Hepatocyte (in vitro differentiated cells): ENCODE results near the gene COMT. TPM values are rescaled to one million over a fixed set of nuclear protein-coding genes. Genes with fewer than 3 reads are reported as not detected.

Experiments
- DNase-seq: peaks from one replicate; pipeline ENCODE4 v3.0.0-alpha.2; 2016; ENCODE audit warnings: low spot score
- H2AFZ ChIP-seq: fragments of 200-600 bp; sonication (generic); 2 replicates; pipeline ENCODE4 v1.6.0; 2016; ENCODE audit warnings: antibody characterized with exemption, mild to moderate bottlenecking
- H3K27ac ChIP-seq: fragments of 200-600 bp; sonication (generic); 2 replicates; pipeline ENCODE4 v1.5.1; 2016; ENCODE audit warnings: mild to moderate bottlenecking
- H3K27me3 ChIP-seq: fragments of 200-600 bp; sonication (generic); 2 replicates; pipeline ENCODE4 v1.6.1; 2016
- H3K36me3 ChIP-seq: fragments of 200-600 bp; sonication (generic); replicated peaks from 2 replicates; pipeline ENCODE4 v1.5.1; 2016; ENCODE audit warnings: low read depth; ENCODE audit not compliant: insufficient read depth
- H3K4me1 ChIP-seq: fragments of 200-600 bp; sonication (generic); 2 replicates; pipeline ENCODE4 v1.5.1; 2016; ENCODE audit warnings: mild to moderate bottlenecking, moderate library complexity; ENCODE audit not compliant: insufficient read depth
- H3K4me2 ChIP-seq: fragments of 200-600 bp; sonication (generic); 2 replicates; pipeline ENCODE4 v1.6.0; 2016
- H3K4me3 ChIP-seq: fragments of 200-600 bp; sonication (generic); 2 replicates; pipeline ENCODE4 v1.5.1; 2016; ENCODE audit warnings: mild to moderate bottlenecking
- H3K79me2 ChIP-seq: fragments of 200-600 bp; sonication (generic); 2 replicates; pipeline ENCODE4 v1.6.0; 2017; ENCODE audit warnings: mild to moderate bottlenecking
- H3K9me2 ChIP-seq: fragments of 200-600 bp; sonication (generic); replicated peaks from 2 replicates; pipeline ENCODE4 v1.6.0; 2017; ENCODE audit warnings: mild to moderate bottlenecking; ENCODE audit not compliant: insufficient read depth
- H3K9me3 ChIP-seq: fragments of 200-600 bp; sonication (generic); 2 replicates; pipeline ENCODE4 v1.5.1; 2016; ENCODE audit warnings: low read depth, mild to moderate bottlenecking
- H4K20me1 ChIP-seq: fragments of 200-600 bp; sonication (generic); 2 replicates; pipeline ENCODE4 v1.6.0; 2016; ENCODE audit warnings: mild to moderate bottlenecking; ENCODE audit not compliant: insufficient read depth, poor library complexity, severe bottlenecking
- EZH2 ChIP-seq: fragments of 200-600 bp; sonication (generic); IDR thresholded peaks from 2 replicates; pipeline ENCODE4 v1.6.1; 2016; ENCODE audit warnings: antibody characterized with exemption, mild to moderate bottlenecking, borderline replicate concordance
- EZH2phosphoT487 ChIP-seq: fragments of 200-600 bp; sonication (generic); IDR thresholded peaks from one replicate; pipeline ENCODE4 v1.6.1; 2018; ENCODE audit warnings: antibody characterized with exemption, mild to moderate bottlenecking, low read depth, moderate library complexity; ENCODE audit not compliant: unreplicated experiment, severe bottlenecking
- WGBS: methylation state at CpG from one replicate; pipeline ENCODE4 v1.1.6; 2016; ENCODE audit warnings: low lambda C conversion rate; ENCODE audit errors: missing lambda C conversion rate; 5-methylcytosine and 5-hydroxymethylcytosine counted together
- polyA plus RNA-seq: library from polyadenylated mRNA; unstranded; fragments of >200 nt; fragmentation: Nextera tagmentation; extraction: Ambion mirVana; gene quantifications from 2 replicates; pipeline ENCODE4 v1.2.1, GENCODE V29; 2016
- total RNA-seq: library from RNA; depleted of rRNA; stranded (reverse); fragments of >200 nt; gene quantifications from 2 replicates; pipeline ENCODE4 v1.2.3, GENCODE V29; 2014
- TF ChIP-seq, protein P1 (sequence below): fragments of 200-600 bp; sonication (generic); IDR thresholded peaks from 2 replicates; pipeline ENCODE4 v1.5.1; 2016; ENCODE audit warnings: antibody characterized with exemption, mild to moderate bottlenecking; ENCODE audit not compliant: poor library complexity

Gene COMT
- total and polyA plus RNA-seq, 2 experiments from 2014 or later: 74.5 to 153 TPM

DNA sequence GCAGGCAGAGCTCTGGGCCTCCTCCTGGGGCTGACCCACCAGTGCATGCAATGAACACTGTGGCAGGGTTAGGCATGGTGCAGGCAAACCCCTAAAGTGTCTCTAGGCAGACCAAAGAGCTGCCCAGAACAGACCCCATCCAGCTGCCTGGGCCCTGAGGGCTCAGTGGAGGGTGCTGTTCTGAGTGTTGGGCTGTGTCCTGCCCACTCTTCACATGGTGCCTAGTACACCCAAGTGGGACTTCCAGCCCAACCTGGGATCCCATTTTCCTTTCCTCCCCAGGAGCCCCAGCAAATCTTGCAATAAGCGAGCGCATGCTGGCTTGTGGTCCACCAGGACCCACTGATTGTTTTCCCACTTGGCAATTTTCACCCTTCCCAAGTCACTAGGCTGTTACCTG, 48.6 kb downstream of the COMT start:
- no peak overlapping the region for H3K4me3 ChIP-seq
- no peaks in the 10 kb centered on the region for H3K27me3 ChIP-seq
- H3K9me2 ChIP-seq: no peaks in the 10 kb centered on the region
- H3K4me2 ChIP-seq: no peak overlapping the region
- H4K20me1 ChIP-seq: peaks cover 8% of the 10 kb centered on the region
- TF ChIP-seq, protein P1, sequence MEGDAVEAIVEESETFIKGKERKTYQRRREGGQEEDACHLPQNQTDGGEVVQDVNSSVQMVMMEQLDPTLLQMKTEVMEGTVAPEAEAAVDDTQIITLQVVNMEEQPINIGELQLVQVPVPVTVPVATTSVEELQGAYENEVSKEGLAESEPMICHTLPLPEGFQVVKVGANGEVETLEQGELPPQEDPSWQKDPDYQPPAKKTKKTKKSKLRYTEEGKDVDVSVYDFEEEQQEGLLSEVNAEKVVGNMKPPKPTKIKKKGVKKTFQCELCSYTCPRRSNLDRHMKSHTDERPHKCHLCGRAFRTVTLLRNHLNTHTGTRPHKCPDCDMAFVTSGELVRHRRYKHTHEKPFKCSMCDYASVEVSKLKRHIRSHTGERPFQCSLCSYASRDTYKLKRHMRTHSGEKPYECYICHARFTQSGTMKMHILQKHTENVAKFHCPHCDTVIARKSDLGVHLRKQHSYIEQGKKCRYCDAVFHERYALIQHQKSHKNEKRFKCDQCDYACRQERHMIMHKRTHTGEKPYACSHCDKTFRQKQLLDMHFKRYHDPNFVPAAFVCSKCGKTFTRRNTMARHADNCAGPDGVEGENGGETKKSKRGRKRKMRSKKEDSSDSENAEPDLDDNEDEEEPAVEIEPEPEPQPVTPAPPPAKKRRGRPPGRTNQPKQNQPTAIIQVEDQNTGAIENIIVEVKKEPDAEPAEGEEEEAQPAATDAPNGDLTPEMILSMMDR: no peak
- TF ChIP-seq EZH2: no peak
- TF ChIP-seq EZH2phosphoT487: no peak
- H3K36me3 ChIP-seq: no peaks in the 10 kb centered on the region
- no peaks in the 10 kb centered on the region for H3K9me3 ChIP-seq
- no peak overlapping the region for H3K27ac ChIP-seq
- no peak overlapping the region for H2AFZ ChIP-seq
- no peaks in the 10 kb centered on the region for H3K4me1 ChIP-seq
- DNase-seq: no peak
- 80% methylated on average over 2 of the region's 2 CpGs for WGBS
- peaks cover 8% of the 10 kb centered on the region for H3K79me2 ChIP-seq

- peaks cover 2% of the 10 kb centered on the region for H3K79me2 ChIP-seq
- no peaks in the 10 kb centered on the region for H3K4me1 ChIP-seq
- no peaks in the 10 kb centered on the region for H3K36me3 ChIP-seq
- H3K9me3 ChIP-seq: no peaks in the 10 kb centered on the region
- no peaks in the 10 kb centered on the region for H3K9me2 ChIP-seq
- WGBS: 88% methylated on average over 20 of the region's 20 CpGs
- H3K4me2 ChIP-seq: no peak overlapping the region
- H4K20me1 ChIP-seq: peaks cover 2% of the 10 kb centered on the region
- no peaks in the 10 kb centered on the region for H3K27me3 ChIP-seq
- H3K27ac ChIP-seq: no peak overlapping the region
- no peak for TF ChIP-seq EZH2phosphoT487
- TF ChIP-seq EZH2: no peak
- TF ChIP-seq, protein P1: no peak
- no peak overlapping the region for H2AFZ ChIP-seq
- H3K4me3 ChIP-seq: no peak overlapping the region
- no peak for DNase-seq
Measured at GRCh38 chr22:19990609-19991394, 49.2 kb downstream of the COMT start.

DNA sequence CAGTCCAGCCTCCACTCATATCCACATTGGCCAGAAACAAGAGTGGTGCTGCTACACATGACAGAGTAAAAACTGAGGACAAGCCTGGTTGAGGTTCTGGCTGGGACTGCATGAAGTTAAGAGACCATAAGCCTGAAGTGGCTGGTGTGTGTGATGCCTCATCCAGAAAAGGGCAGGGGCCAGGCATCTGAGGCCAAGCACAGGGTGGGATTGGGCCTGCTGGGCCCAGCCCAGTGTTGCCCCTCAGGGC, 49.7 kb downstream of the COMT start:
- H3K27ac ChIP-seq: no peak overlapping the region
- H3K4me1 ChIP-seq: no peaks in the 10 kb centered on the region
- no peaks in the 10 kb centered on the region for H3K9me3 ChIP-seq
- no peak for TF ChIP-seq EZH2
- TF ChIP-seq, protein P1: no peak
- no peak for TF ChIP-seq EZH2phosphoT487
- H2AFZ ChIP-seq: no peak overlapping the region
- H3K27me3 ChIP-seq: no peaks in the 10 kb centered on the region
- no peak overlapping the region for H3K4me2 ChIP-seq
- no peaks in the 10 kb centered on the region for H3K36me3 ChIP-seq
- no peak for DNase-seq
- H3K79me2 ChIP-seq: no peaks in the 10 kb centered on the region
- H3K4me3 ChIP-seq: no peak overlapping the region
- H4K20me1 ChIP-seq: no peaks in the 10 kb centered on the region
- H3K9me2 ChIP-seq: no peaks in the 10 kb centered on the region
